ENCODE results near the gene SIPA1L3.
A peak's percentile ranks its signal among the peaks of the same experiment; 100 is the strongest.
"Not testable (repeated sequence)": the region's sequence is repeated elsewhere in the genome, so short reads cannot be mapped to it uniquely, and the experiment has no call there.

Gene SIPA1L3
- total RNA-seq = 19.0 to 46.1 reads per million in 2 experiments

GRCh38 chr19:37906869-37907734, at the start of gene SIPA1L3:
Gene SIPA1L3, plus strand, starts transcription at chr19:37907208. Its CDS starts 174,358 bp downstream, at chr19:38081566.
- peak; percentile 88 for DNase-seq (ENCODE audit: low read depth)

GRCh38 chr19:37864501-37864900, 42.5 kb upstream of the SIPA1L3 start:
- no peak for DNase-seq (ENCODE audit: low read depth)

GRCh38 chr19:37865930-37866329, 41.1 kb upstream of the SIPA1L3 start:
- DNase-seq (ENCODE audit: low read depth) = not testable (repeated sequence)

GRCh38 chr19:37867831-37868230, 39.2 kb upstream of the SIPA1L3 start:
- no peak for DNase-seq (ENCODE audit: low read depth)

GRCh38 chr19:37869766-37870340, 37.2 kb upstream of the SIPA1L3 start:
- no peak for DNase-seq (ENCODE audit: low read depth)

- no peak for DNase-seq (ENCODE audit: low read depth)
Measured at GRCh38 chr19:37872383-37872782, 34.6 kb upstream of the SIPA1L3 start.

- no peak for DNase-seq (ENCODE audit: low read depth)
Measured at GRCh38 chr19:37874784-37875183, 32.2 kb upstream of the SIPA1L3 start.

- no peak for DNase-seq (ENCODE audit: low read depth)
Measured at GRCh38 chr19:37876032-37876431, 31.0 kb upstream of the SIPA1L3 start.

GRCh38 chr19:37877147-37877546, 29.9 kb upstream of the SIPA1L3 start:
- DNase-seq (ENCODE audit: low read depth) = no peak

GRCh38 chr19:37885392-37885791, 21.6 kb upstream of the SIPA1L3 start:
- no peak for DNase-seq (ENCODE audit: low read depth)

GRCh38 chr19:37886571-37886970, 20.4 kb upstream of the SIPA1L3 start:
- no peak for DNase-seq (ENCODE audit: low read depth)

GRCh38 chr19:37893845-37894575, 13.0 kb upstream of the SIPA1L3 start:
- DNase-seq (ENCODE audit: low read depth) = no peak

- DNase-seq (ENCODE audit: low read depth) = no peak
Measured at GRCh38 chr19:37896180-37896579, 10.8 kb upstream of the SIPA1L3 start.

GRCh38 chr19:37899453-37899852, 7.6 kb upstream of the SIPA1L3 start:
- no peak for DNase-seq (ENCODE audit: low read depth)

GRCh38 chr19:37899966-37900365, 7.0 kb upstream of the SIPA1L3 start:
- DNase-seq (ENCODE audit: low read depth) = no peak

GRCh38 chr19:37902668-37903067, 4.3 kb upstream of the SIPA1L3 start:
- peak; percentile 70 for DNase-seq (ENCODE audit: low read depth)

GRCh38 chr19:37903096-37903495, 3.9 kb upstream of the SIPA1L3 start:
- DNase-seq (ENCODE audit: low read depth) = no peak

- peak; percentile 29 for DNase-seq (ENCODE audit: low read depth)
Measured at GRCh38 chr19:37905946-37906868, 801 bp upstream of the SIPA1L3 start, which contains the start of gene WDR87. Gene WDR87, minus strand, starts transcription at chr19:37906594. Its CDS starts 8,355 bp downstream, at chr19:37898239.

- no peak for DNase-seq (ENCODE audit: low read depth)
Measured at GRCh38 chr19:37907735-37908455, 887 bp downstream of the SIPA1L3 start.

GRCh38 chr19:37909661-37910199, 2.7 kb downstream of the SIPA1L3 start:
- DNase-seq (ENCODE audit: low read depth) = no peak

Data from T follicular helper cell (primary cell).